ENCODE results near the gene MAPKAP1.
"Not testable (repeated sequence)": the region's sequence is repeated elsewhere in the genome, so short reads cannot be mapped to it uniquely, and the experiment has no call there.

Gene MAPKAP1

GRCh38 chr9:125601961-125602360, 105.0 kb downstream of the MAPKAP1 start:
- no peak for DNase-seq

DNA sequence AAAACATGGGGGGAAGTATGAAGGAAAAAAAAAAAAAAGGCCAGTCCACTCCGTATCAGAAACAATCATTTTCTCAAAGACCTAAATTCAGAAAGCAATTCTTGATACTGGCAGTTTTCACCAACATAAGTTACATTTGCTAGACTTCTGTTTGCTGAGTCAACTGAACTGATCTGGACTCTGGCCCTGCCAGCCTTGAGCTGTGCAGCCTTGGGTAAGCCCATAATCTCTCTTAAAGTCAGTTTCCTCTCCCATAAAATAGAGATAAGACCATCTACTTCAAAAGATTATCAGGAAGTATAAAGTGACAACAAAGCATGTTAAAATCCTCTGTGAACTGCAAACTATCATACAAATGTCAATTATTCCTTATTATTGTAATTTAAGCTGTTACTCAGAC, 106.8 kb downstream of the MAPKAP1 start:
- no peak for DNase-seq

DNA sequence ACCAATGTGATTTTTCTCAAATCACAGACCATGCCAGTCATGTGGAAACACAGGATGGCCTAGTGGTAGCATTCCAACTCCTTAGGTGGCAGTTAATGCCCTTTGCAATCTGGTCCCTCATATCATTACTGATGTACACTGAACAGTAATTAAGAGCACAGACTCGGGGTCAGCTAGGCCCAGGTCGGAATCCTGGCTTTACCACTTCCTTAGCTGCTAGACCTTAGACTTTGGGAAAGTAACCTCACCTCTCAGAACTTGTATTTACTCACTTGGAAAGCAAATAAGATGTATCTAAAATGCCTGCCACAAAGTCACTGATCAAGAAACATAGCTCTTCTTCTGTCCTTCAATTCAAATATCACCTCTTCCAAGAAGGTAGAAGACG, 112.8 kb downstream of the MAPKAP1 start:
- no peak for DNase-seq

- no peak for DNase-seq
Measured at GRCh38 chr9:125593581-125594222, 113.3 kb downstream of the MAPKAP1 start.

- DNase-seq, result no peak
Measured at GRCh38 chr9:125591888-125592287, 115.1 kb downstream of the MAPKAP1 start.

DNA sequence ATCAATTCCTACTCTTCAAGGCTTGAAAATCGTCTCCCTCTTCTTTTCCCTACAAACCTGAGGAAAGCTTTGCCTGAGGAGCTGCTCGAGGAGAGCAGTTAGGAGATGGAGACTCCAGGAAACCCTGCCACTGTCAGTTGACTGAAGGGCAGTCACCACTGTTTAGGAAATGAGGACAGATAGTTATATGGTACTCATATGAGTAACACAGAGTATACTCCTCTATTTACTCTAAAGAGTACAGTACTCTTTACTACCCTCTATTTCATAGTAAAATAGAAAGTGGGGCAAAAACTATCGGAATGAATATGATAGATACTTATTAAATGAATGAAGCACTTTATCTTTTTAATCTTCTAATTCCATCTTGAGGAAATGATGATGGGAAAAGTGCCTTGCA, 115.8 kb downstream of the MAPKAP1 start:
- no peak for DNase-seq

DNA sequence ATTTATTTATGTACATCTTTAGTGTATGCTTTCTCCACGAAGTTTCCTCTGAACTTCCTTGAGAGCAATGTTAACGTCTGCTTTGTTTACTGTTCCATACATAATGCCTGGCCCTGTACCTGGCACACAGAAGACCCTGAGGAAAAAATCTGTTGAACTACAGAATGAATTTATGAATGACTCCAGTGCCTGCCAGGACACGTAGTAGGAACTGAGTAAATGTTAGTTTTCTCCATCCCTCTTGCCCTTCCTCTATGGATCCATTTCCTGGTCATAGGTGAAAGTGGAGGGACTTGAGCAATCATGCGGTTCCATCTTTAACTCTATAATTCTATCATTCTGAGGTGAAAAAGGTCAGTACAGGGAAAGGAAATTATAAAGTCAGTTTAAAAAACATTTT, 117.7 kb downstream of the MAPKAP1 start:
- DNase-seq, result no peak

GRCh38 chr9:125587819-125588460, 119.1 kb downstream of the MAPKAP1 start:
- DNase-seq, result no peak

DNA sequence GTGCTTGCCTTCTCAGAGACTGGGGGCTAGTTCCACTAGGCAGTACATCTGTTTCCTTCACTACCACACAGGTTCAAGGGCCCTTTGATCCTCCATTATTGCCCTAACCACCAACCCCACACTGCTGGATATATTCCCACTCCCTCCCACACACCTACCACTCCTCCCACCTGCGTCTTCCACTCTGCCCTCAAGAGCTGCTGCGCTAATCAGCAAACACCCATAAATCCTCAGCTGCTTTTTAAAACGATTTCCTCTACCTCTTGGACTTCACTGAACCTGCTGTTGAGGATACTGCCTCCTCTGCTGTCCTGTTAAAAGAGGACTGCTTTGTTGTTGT, 120.9 kb downstream of the MAPKAP1 start:
- DNase-seq, result no peak

GRCh38 chr9:125585503-125586171, 121.4 kb downstream of the MAPKAP1 start:
- no peak for DNase-seq

DNA sequence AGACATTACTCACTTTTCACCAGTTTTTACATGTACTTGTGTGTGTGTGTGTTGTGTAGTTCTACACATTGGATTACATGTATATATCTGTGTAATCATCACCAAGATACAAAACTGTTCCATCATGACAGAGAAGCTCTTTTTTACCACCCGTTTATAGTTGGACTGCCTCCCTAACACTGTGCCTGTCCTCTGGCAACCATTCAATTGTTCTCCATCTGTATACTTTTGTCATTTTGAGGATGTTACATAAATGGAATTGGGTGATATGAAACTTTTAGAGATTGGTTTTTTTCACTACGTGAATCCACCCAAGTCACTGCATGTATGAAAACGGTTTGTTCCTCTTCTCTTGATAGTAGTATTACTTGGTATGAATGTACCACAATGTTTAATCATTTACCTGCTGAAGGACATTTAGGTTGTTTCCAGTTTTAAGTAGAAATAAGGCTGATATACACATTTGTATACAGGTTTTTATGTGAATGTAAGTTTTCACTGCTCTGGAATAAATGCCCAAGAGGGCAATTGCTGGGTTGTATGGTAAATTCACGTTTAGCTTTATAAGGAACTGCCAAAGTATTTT, 126.2 kb downstream of the MAPKAP1 start:
- DNase-seq, result no peak

DNA sequence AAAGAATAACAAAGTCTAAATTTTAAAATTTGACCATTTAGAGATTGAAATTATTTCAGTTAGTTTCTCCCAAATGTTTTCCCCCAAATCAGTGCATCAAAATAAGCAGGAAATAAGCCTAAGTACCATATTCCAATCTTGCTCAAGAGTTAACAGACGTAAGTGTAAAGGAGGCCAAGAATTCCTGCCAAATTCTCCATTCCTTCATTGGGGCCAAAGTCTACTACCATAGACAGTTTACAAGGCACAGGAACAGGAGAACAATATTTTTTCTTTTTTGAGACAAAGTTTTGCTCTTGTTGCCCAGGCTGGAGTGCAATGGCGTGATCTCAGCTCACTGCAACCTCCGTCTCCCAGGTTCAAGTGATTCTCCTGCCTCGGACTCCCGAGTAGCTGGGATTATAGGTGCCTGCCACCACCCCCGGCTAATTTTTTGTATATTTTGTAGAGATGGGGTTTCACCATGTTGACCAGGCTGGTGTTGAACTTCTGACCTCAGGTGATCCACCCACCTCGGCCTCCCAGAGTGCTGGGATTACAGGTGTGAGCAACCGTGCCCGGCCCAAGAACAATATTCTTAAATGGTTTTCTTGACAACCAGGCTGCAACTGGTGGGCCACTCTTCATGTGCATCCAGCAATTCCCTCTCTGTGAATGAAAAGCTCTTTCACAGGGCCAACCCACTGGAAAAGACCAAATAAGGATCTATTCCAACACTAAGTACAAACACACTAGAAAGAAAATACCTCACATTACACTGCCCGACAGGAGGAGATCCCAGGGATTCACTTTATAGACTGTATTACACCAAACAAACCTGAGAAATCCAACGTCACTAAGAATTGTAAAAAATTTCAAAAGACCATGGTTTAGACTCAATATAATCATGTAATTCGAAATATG, 127.7 kb downstream of the MAPKAP1 start:
- no peak for DNase-seq

DNA sequence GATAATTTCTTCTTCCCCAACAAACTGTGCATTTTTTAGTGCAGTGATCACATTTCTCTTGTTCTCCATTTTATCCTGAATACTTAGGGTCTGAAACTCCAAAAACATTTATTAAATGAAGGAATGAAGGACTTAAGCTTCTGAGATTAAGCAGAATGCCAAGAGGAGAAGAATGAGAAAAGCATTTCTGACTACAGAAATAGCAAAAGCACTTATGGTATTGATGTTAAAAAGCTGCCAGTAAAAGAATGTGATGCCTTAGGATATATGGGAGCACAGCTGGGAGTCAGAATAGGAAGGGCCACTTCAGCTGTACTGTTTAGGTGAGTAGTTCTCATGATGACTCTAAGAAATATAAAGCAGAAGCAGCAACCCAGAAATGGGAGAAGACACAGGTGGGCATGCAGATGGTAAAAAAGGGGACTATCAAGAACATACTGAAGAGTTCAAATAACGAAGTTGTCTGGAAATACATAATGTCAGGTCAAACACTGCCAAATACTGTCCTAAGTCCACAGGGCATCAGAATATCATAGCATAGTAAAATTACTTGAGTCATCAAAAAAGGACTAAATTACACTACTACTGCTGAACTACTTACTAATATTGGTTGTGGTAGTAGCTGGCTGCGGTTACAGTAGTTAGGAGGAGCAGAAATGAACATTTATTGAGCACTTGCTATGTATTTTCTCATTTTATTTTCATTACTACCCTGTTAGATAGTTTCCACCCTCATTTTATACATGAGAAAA, 132.7 kb downstream of the MAPKAP1 start:
- peak; percentile 22 for DNase-seq

DNA sequence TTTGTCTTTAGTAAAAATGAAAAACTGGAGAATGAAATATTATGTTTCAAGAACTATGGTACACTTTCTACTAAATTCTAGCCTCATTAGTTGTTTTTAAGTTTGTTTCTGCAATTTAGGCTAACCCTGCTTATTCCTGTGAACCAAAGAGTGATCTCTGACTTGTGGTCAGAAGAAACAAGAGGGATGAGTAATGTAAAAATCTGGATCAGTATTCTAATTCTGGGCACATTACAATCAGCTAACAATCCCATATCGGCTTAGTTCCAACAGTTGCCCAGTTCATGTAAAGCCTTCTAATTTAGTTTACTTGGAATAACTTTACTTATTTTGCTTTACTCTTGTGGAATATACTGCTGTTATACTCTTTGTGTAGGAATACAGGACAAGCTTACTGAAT, 134.5 kb downstream of the MAPKAP1 start:
- DNase-seq, result not testable (repeated sequence)

GRCh38 chr9:125571824-125572223, 135.2 kb downstream of the MAPKAP1 start:
- DNase-seq, result not testable (repeated sequence)

DNA sequence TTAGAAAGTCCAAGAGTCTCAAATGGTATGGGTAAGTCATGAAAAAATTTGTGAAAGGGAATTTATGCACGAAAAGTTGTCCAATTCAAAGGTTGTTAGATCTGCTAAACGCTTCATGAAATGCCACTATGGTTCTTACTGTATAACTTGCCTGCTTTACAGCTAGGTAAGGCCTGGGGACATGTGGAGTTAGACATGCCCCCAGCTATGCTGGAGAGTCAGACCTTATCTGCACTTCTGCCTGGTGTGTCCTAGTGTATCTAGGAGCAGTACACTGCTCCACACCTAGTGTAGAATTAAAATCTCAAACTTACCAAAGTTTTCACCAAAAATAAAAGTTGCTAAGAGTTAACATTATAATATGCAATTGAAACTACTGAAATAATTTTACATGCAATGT, 136.8 kb downstream of the MAPKAP1 start:
- DNase-seq, result no peak

DNA sequence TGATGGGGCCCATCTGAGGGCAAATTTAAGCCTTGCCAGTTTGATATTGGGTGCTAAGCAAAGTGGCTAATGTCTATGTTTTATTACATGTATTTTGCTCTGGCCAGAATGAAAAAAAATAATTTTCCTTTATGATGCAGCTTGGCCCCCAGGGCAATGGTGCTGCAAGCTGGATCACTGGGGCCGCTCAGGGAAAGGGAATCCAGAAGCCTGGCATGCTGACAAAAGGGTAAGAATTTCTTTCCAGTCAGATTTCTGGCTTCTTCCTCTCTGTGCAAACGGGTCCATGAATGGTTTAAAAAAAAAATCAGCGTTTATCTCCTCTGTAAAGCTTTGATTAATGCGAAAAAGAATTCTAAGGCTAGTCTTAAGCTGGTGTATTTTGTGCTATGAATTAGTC, 138.4 kb downstream of the MAPKAP1 start:
- DNase-seq, result peak; percentile 34

- DNase-seq, result not testable (repeated sequence)
Measured at GRCh38 chr9:125566051-125566450, 141.0 kb downstream of the MAPKAP1 start.

DNA sequence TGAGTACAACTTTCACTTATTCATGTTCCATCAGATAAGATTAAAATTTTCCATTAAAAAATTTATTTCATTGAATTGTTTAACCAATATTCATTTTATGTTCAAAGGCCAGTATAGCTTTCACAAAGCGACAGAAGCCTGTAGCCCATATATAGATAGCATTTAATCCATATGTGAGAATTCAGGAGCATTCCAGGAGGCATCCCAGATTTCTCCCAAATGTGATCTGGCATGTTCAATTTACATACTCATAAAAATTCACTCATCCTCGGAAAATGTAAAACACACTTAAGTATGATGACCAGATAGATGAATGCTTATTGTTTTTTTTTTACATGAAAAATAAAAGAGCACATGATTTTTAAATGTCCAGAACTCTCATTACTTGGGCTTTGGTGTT, 141.9 kb downstream of the MAPKAP1 start:
- DNase-seq, result no peak

GRCh38 chr9:125564631-125565030, 142.4 kb downstream of the MAPKAP1 start:
- DNase-seq, result no peak

DNA sequence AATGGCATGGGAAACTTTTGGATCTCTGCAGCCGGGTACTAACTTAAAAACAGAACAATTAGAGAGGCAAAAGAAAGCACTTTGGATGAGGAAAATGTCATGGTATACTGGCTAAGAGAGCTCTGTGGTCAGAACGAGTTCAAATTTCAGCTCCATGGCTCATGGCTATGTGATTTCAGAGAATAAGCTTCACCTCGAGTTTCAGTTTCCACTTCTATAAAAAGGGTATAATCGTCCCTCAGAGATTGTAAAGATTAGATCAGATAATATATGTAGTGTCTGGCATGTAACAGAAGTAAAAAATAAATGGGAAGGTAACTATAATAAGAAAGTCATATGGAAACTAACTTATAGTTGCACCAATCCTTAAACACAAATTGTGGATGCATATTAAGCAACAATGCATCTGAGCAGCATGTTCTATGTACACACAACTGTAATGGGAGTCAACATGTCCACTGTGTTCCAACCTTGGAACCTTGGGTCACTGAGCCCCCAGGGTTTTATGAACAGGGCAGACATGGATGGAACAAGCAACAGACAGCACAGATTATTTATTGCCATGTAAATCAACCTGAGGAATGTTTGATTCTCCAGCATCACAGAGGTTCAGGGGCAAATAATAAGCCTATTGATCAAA, 145.4 kb downstream of the MAPKAP1 start:
- no peak for DNase-seq

Measured in fibroblast of skin of back (primary cell).